GM10248 (cell line): ENCODE results near the gene CTIF.

Source experiments
- CTCF ChIA-PET: fragments of 300-600 bp; sonication (Branson Sonifier 250); formaldehyde crosslinking; extraction: SDS; loops from one replicate; lab custom pipeline; 2021; ENCODE audit warnings: antibody characterized with exemption; lab: Yijun Ruan, JAX
- POLR2A ChIA-PET: fragments of 350-650 bp; sonication (Branson Sonifier 250); formaldehyde crosslinking; extraction: SDS; loops from one replicate; lab custom pipeline; 2020; ENCODE audit warnings: antibody characterized with exemption; lab: Yijun Ruan, JAX
- DNase-seq: peaks from one replicate; pipeline ENCODE4 v3.0.0; 2012; ENCODE audit errors: extremely low spot score
- CTCF ChIP-seq: IDR thresholded peaks from 2 replicates; pipeline ENCODE4 v1.5.1; 2012; ENCODE audit warnings: mild to moderate bottlenecking, low read depth; ENCODE audit errors: extremely low read depth, missing control alignments, control extremely low read depth

Gene CTIF

GRCh38 chr18:48779462-48779861 lies 240.6 kb downstream of the CTIF start:
- POLR2A ChIA-PET: no interaction called here
- CTCF ChIA-PET: interaction anchor here (0.8 to 2.4 kb wide), 9 partner anchors 11 to 173 kb away, joined by 3 to 13 read pairs (median 5); no protein-coding TSS in a partner anchor
- no peak for TF ChIP-seq CTCF
- no peak for DNase-seq

GRCh38 chr18:48780201-48780912 lies 241.5 kb downstream of the CTIF start:
- no peak for TF ChIP-seq CTCF
- no peak for DNase-seq
- POLR2A ChIA-PET: no interaction called here
- CTCF ChIA-PET: interaction anchor here (0.8 to 2.3 kb wide), 6 partner anchors 8 to 69 kb away, joined by 3 to 9 read pairs (median 4); no protein-coding TSS in a partner anchor

- TF ChIP-seq CTCF: no peak
- CTCF ChIA-PET: interaction anchor here (1.6 to 2.3 kb wide), 2 partner anchors 10 to 21 kb away, joined by 5 to 9 read pairs; no protein-coding TSS in a partner anchor
- DNase-seq: no peak
- POLR2A ChIA-PET: no interaction called here
Measured at GRCh38 chr18:48780913-48781162, 242.0 kb downstream of the CTIF start.

- ChIA-PET POLR2A (no interaction called here), CTCF (interaction anchor here (1.6 to 2.3 kb wide), 2 partner anchors 10 to 20 kb away, joined by 5 to 9 read pairs; no protein-coding TSS in a partner anchor)
- no peak for DNase-seq
- no peak for TF ChIP-seq CTCF
Measured at GRCh38 chr18:48781163-48781987, 242.5 kb downstream of the CTIF start.

- POLR2A ChIA-PET: interaction anchor here (1.1 kb wide), 1 partner anchor 163 kb away, joined by 4 read pairs; no protein-coding TSS in a partner anchor
- TF ChIP-seq CTCF: no peak
- CTCF ChIA-PET: interaction anchor here (1.4 kb wide), 2 partner anchors 10 to 15 kb away, joined by 4 to 6 read pairs; no protein-coding TSS in a partner anchor
Measured at GRCh38 chr18:48781988-48782363, 243.1 kb downstream of the CTIF start.

GRCh38 chr18:48782381-48782861 lies 243.6 kb downstream of the CTIF start:
- CTCF ChIA-PET: interaction anchor here (0.8 to 1.6 kb wide), 4 partner anchors 8 to 317 kb away, joined by 3 to 6 read pairs (median 4); no protein-coding TSS in a partner anchor
- TF ChIP-seq CTCF: no peak
- POLR2A ChIA-PET: interaction anchor here (1.1 kb wide), 1 partner anchor 162 kb away, joined by 4 read pairs; no protein-coding TSS in a partner anchor
- no peak for DNase-seq

More at GRCh38 chr18:48781988-48782363, 243.1 kb downstream of the CTIF start:
- no peak for DNase-seq
